IMR-90 (cell line): Measurements from ENCODE around the gene RBMS3. TPM values are rescaled to one million over a fixed set of nuclear protein-coding genes. Genes with fewer than 3 reads are reported as not detected.

ENCODE experiments used
- ATAC-seq: fragments of 200-7000 bp; cut with Tn5 transposase; 2 replicates; pipeline ENCODE4 v1.9.1; 2020; ENCODE audit warnings: low read depth, mild to moderate bottlenecking, moderate library complexity
- BruUV-seq: library from RNA; stranded (reverse); fragments of 400-500 nt; replicated peaks from 2 replicates; lab custom pipeline; 2021; lab: Mats Ljungman, UMichigan
- CTCF ChIA-PET: fragments of 300-600 bp; formaldehyde crosslinking; extraction: SDS; loops from one replicate; lab custom pipeline; 2021; ENCODE audit warnings: antibody characterized with exemption; lab: Yijun Ruan, JAX
- POLR2A ChIA-PET: fragments of 300-600 bp; sonication (Branson Sonifier 250); formaldehyde crosslinking; loops from one replicate; lab custom pipeline; 2022; ENCODE audit warnings: antibody characterized with exemption; ENCODE audit not compliant: unreplicated experiment; lab: Charles Lee
- DNase-seq: peaks from one replicate; pipeline ENCODE4 v3.0.0; 2013
- H2AFZ ChIP-seq: replicated peaks from 2 replicates; pipeline ENCODE3; 2013; ENCODE audit warnings: low read length, mild to moderate bottlenecking; ENCODE audit not compliant: poor library complexity
- H2AK5ac ChIP-seq: 2 replicates; pipeline ENCODE4 v1.6.1; 2013; ENCODE audit warnings: low read depth, low read length, inconsistent platforms
- H2AK9ac ChIP-seq: replicated peaks from 2 replicates; pipeline ENCODE3; 2013; ENCODE audit warnings: mild to moderate bottlenecking, low read depth, low read length, moderate library complexity; ENCODE audit not compliant: poor library complexity
- H2BK120ac ChIP-seq: 2 replicates; pipeline ENCODE4 v1.6.1; 2013; ENCODE audit warnings: low read depth, low read length, inconsistent platforms
- H2BK15ac ChIP-seq: 3 replicates; pipeline ENCODE4 v1.6.1; 2013; ENCODE audit warnings: low read depth, low read length, inconsistent platforms
- H2BK20ac ChIP-seq: 2 replicates; pipeline ENCODE4 v1.6.1; 2013; ENCODE audit warnings: low read depth, mild to moderate bottlenecking, inconsistent platforms, low read length, moderate library complexity
- H2BK5ac ChIP-seq: 2 replicates; pipeline ENCODE4 v1.6.1; 2013; ENCODE audit warnings: mild to moderate bottlenecking, low read depth, low read length, inconsistent platforms; ENCODE audit not compliant: poor library complexity, severe bottlenecking
- H3K14ac ChIP-seq: replicated peaks from 2 replicates; pipeline ENCODE4 v1.6.1; 2013; ENCODE audit warnings: low read depth, low read length, inconsistent platforms
- H3K18ac ChIP-seq: 2 replicates; pipeline ENCODE4 v1.6.1; 2013; ENCODE audit warnings: low read depth, low read length, control low read depth
- H3K23ac ChIP-seq: 2 replicates; pipeline ENCODE4 v1.6.1; 2013; ENCODE audit warnings: low read depth, low read length, inconsistent platforms
- H3K27ac ChIP-seq: 2 replicates; pipeline ENCODE4 v1.5.1; 2013; ENCODE audit warnings: mild to moderate bottlenecking, control low read depth, low read length; ENCODE audit not compliant: insufficient read depth
- H3K27me3 ChIP-seq: 2 replicates; pipeline ENCODE4 v1.6.1; 2013; ENCODE audit warnings: low read length; ENCODE audit not compliant: control insufficient read depth, insufficient read depth
- H3K36me3 ChIP-seq: 2 replicates; pipeline ENCODE4 v1.6.1; 2013; ENCODE audit warnings: low read length, mixed read lengths; ENCODE audit not compliant: control insufficient read depth, insufficient read depth
- H3K4ac ChIP-seq: 2 replicates; pipeline ENCODE4 v1.6.1; 2013; ENCODE audit warnings: low read depth, low read length, inconsistent platforms
- H3K4me1 ChIP-seq: 2 replicates; pipeline ENCODE4 v1.6.1; 2013; ENCODE audit warnings: low read length, mixed read lengths; ENCODE audit not compliant: control insufficient read depth, insufficient read depth
- H3K4me2 ChIP-seq: 2 replicates; pipeline ENCODE4 v1.6.1; 2013; ENCODE audit warnings: low read depth, mild to moderate bottlenecking, control low read depth, low read length, moderate library complexity
- H3K4me3 ChIP-seq: 2 replicates; pipeline ENCODE4 v1.5.1; 2013; ENCODE audit warnings: low read depth, mild to moderate bottlenecking, control low read depth, low read length, moderate library complexity; ENCODE audit not compliant: insufficient read depth
- H3K56ac ChIP-seq: 2 replicates; pipeline ENCODE4 v1.6.1; 2013; ENCODE audit warnings: low read length, inconsistent platforms; ENCODE audit not compliant: insufficient read depth; ENCODE audit errors: extremely low read depth
- H3K79me1 ChIP-seq, 2 experiments: 2 replicates each; pipeline ENCODE4 v1.6.1; 2013; ENCODE audit warnings: low read length in 2 of 2, inconsistent platforms in 1 of 2, low read depth in 1 of 2
- H3K9ac ChIP-seq: 2 replicates; pipeline ENCODE4 v1.6.1; 2013; ENCODE audit warnings: low read depth, low read length, control low read depth
- H3K9me1 ChIP-seq: 2 replicates; pipeline ENCODE4 v1.6.1; 2013; ENCODE audit warnings: low read length, inconsistent platforms; ENCODE audit not compliant: insufficient read depth
- H3K9me3 ChIP-seq: 2 replicates; pipeline ENCODE4 v1.6.1; 2013; ENCODE audit warnings: low read length; ENCODE audit not compliant: control insufficient read depth, insufficient read depth
- H4K20me1 ChIP-seq: 2 replicates; pipeline ENCODE4 v1.6.1; 2013; ENCODE audit warnings: low read length, inconsistent platforms; ENCODE audit not compliant: insufficient read depth
- H4K5ac ChIP-seq: 2 replicates; pipeline ENCODE4 v1.6.1; 2013; ENCODE audit warnings: mild to moderate bottlenecking, low read depth, low read length, control low read depth
- H4K8ac ChIP-seq, 2 experiments: 2 replicates each; pipeline ENCODE4 v1.6.1; 2013; ENCODE audit warnings: low read depth in 2 of 2, low read length in 2 of 2, control low read depth in 1 of 2, inconsistent platforms in 1 of 2
- H4K91ac ChIP-seq: 2 replicates; pipeline ENCODE4 v1.6.1; 2013; ENCODE audit warnings: low read depth, low read length, inconsistent platforms; ENCODE audit not compliant: insufficient read depth
- BHLHE40 ChIP-seq: fragments of 150-350 bp; IDR thresholded peaks from 2 replicates; pipeline ENCODE4 v1.6.1; 2016; ENCODE audit warnings: mild to moderate bottlenecking, low read depth, low read length
- CHD1 ChIP-seq: IDR thresholded peaks from 2 replicates; pipeline ENCODE4 v1.6.1; 2012; ENCODE audit warnings: low read depth, low read length, improper control_type of control experiment
- CTCF ChIP-seq: conservative IDR thresholded peaks from 2 replicates; pipeline ENCODE4 v1.5.1; 2012; ENCODE audit warnings: mild to moderate bottlenecking, low read depth, low read length, improper control_type of control experiment
- MAFK ChIP-seq: IDR thresholded peaks from 2 replicates; pipeline ENCODE4 v1.6.1; 2012; ENCODE audit warnings: low read depth, low read length, improper control_type of control experiment
- POLR2A ChIP-seq: IDR thresholded peaks from 2 replicates; pipeline ENCODE4 v1.6.1; 2012; ENCODE audit warnings: mild to moderate bottlenecking, low read depth, low read length
- RCOR1 ChIP-seq: IDR thresholded peaks from 2 replicates; pipeline ENCODE4 v1.6.1; 2012; ENCODE audit warnings: mild to moderate bottlenecking, low read length, improper control_type of control experiment; ENCODE audit not compliant: insufficient replicate concordance
- RFX5 ChIP-seq: IDR thresholded peaks from 2 replicates; pipeline ENCODE4 v1.8.0; 2012; ENCODE audit warnings: low read depth, mild to moderate bottlenecking, low read length, moderate library complexity
- WGBS, 2 experiments: methylation state at CpG; one replicate each; pipeline versions ENCODE4 v1.1.5 to v1.1.7; 2013; ENCODE audit warnings: missing lambda C conversion rate in 2 of 2; ENCODE audit not compliant: insufficient read length in 1 of 2; ENCODE audit errors: extremely low coverage in 2 of 2; 5-methylcytosine and 5-hydroxymethylcytosine counted together
- dilution Hi-C: fragments of 300-500 bp; cut with HindIII; formaldehyde crosslinking; loops from one replicate; pipeline ENCODE4 v1.14.3; 2018; ENCODE audit warnings: low sequenced_read_pairs; ENCODE audit not compliant: unreplicated experiment
- in situ Hi-C: fragments of 300-500 bp; cut with MboI; formaldehyde crosslinking; loops from 3 replicates; pipeline ENCODE4 v1.14.3; 2019; ENCODE audit warnings: low sequenced_read_pairs, inconsistent platforms, mixed read lengths
- intact Hi-C: fragments of 100-400 bp; cut with micrococcal nuclease; formaldehyde crosslinking; loops from 2 replicates; pipeline ENCODE4 v1.10.0; 2022
- polyA plus RNA-seq, 3 experiments: library from polyadenylated mRNA; depleted of rRNA; stranded (reverse); fragments of >200 nt; gene quantifications; 2 replicates each; pipeline ENCODE4 v1.2.3, GENCODE V29; 2012; ENCODE audit warnings: low replicate concordance in 1 of 3
- total RNA-seq: library from RNA; depleted of rRNA; stranded (reverse); fragments of >200 nt; gene quantifications from 2 replicates; pipeline ENCODE4 v1.2.3, GENCODE V29; 2012

Gene RBMS3
- total and polyA plus RNA-seq, 2 of the 4 experiments (the other 2 are of a cell fraction) = 15.2 to 127 TPM

GRCh38 chr3:29345516-29346300 lies 64.8 kb downstream of the RBMS3 start:
- Histone ChIP-seq H3K4ac (no peak overlapping the region), H3K56ac (no peak overlapping the region), H2BK120ac (no peak overlapping the region), H3K27ac (no peak overlapping the region), H3K4me3 (no peak overlapping the region), H4K20me1 (peaks cover 3% of the 10 kb centered on the region; the same call in 1 of the 2 replicates), H3K9ac (no peak overlapping the region), H3K18ac (no peak overlapping the region; the same call in 1 of the 2 replicates), H2BK20ac (no peak overlapping the region), H3K23ac (no peak overlapping the region), H2BK5ac (no peak overlapping the region), H2AK9ac (no peak overlapping the region), H3K9me3 (no peaks in the 10 kb centered on the region), H3K4me1 (no peaks in the 10 kb centered on the region), H3K4me2 (no peak overlapping the region), H2AK5ac (no peak overlapping the region), H3K79me1 (peaks cover 34 to 60% of the 10 kb centered on the region in 2 experiments), H2BK15ac (no peak overlapping the region), H3K27me3 (no peaks in the 10 kb centered on the region), H3K9me1 (no peaks in the 10 kb centered on the region), H4K91ac (no peak overlapping the region), H4K5ac (peak overlapping the region; percentile 28; the same call in 1 of the 2 replicates), H3K36me3 (no peaks in the 10 kb centered on the region), H3K14ac (no peak overlapping the region), H2AFZ (no peak overlapping the region), H4K8ac (no peak overlapping the region)
- dilution Hi-C loops = no loop called here
- in situ Hi-C loops = no loop called here
- ChIA-PET CTCF (no interaction called here), POLR2A (no interaction called here)
- DNase-seq (no peak), ATAC-seq (no peak)
- intact Hi-C loops = no loop called here
- no TSS peak for BruUV-seq
- 59% methylated on average over 2 of the region's 3 CpGs; no CpG with 5 or more reads in 1 of the 2 experiments for WGBS, 2 experiments
- no peak for TF ChIP-seq CTCF
- no peak for TF ChIP-seq MAFK
- TF ChIP-seq POLR2A = no peak
- TF ChIP-seq BHLHE40 = no peak
- TF ChIP-seq RCOR1 = no peak
- no peak for TF ChIP-seq RFX5
- no peak for TF ChIP-seq CHD1
